Prostate gland (tissue), 2 donors: ENCODE data around the gene PAQR5. TPM values are rescaled to one million over a fixed set of nuclear protein-coding genes. Genes with fewer than 3 reads are reported as not detected.
"Not testable (repeated sequence)": the region's sequence is repeated elsewhere in the genome, so short reads cannot be mapped to it uniquely, and the experiment has no call there.

ENCODE experiments used
- DNase-seq: peaks from one replicate; pipeline ENCODE4 v3.0.0-alpha.2; 2019; ENCODE audit warnings: low spot score
- H3K27ac ChIP-seq, 2 donors: fragments of 200-600 bp; sonication (generic); 2 replicates each; pipeline ENCODE4 v1.5.1; 2017 to 2019
- H3K27me3 ChIP-seq: fragments of 200-600 bp; sonication (generic); replicated peaks from 2 replicates; pipeline ENCODE4 v1.5.1; 2019; ENCODE audit not compliant: insufficient read depth
- H3K36me3 ChIP-seq, 2 donors: fragments of 200-600 bp; sonication (generic); 1 replicate in 1 of 2; 2 replicates in 1 of 2; pipeline versions ENCODE4 v1.5.1 to v1.8.1; 2017 to 2019
- H3K4me1 ChIP-seq: fragments of 200-600 bp; sonication (generic); replicated peaks from 2 replicates; pipeline ENCODE4 v1.5.1; 2019
- H3K4me3 ChIP-seq, 2 donors: fragments of 200-600 bp; sonication (generic); 2 replicates each; pipeline ENCODE4 v1.5.1; 2017 to 2019
- H3K9me3 ChIP-seq: fragments of 200-600 bp; sonication (generic); 2 replicates; pipeline ENCODE4 v1.5.1; 2017
- CTCF ChIP-seq, 4 experiments: fragments of 200-600 bp in 2 of 4; fragments of 450-650 bp in 2 of 4; sonication (generic) in 2 of 4; IDR thresholded peaks; 1 replicate in 3 of 4; 2 replicates in 1 of 4; pipeline ENCODE4 v1.5.1; 2016 to 2019; ENCODE audit warnings: antibody characterized with exemption in 4 of 4, mild to moderate bottlenecking in 2 of 4, moderate library complexity in 2 of 4
- POLR2A ChIP-seq: fragments of 450-650 bp; IDR thresholded peaks from one replicate; pipeline ENCODE4 v1.6.1; 2016; ENCODE audit warnings: antibody characterized with exemption, mild to moderate bottlenecking
- POLR2AphosphoS5 ChIP-seq: sonication (generic); formaldehyde crosslinking; IDR thresholded peaks from one replicate; pipeline ENCODE4 v1.6.1; 2017; ENCODE audit warnings: antibody characterized with exemption
- WGBS: methylation state at CpG from one replicate; pipeline ENCODE4 v1.1.5; 2018; 5-methylcytosine and 5-hydroxymethylcytosine counted together
- intact Hi-C: fragments of 100-400 bp; cut with DNase I; formaldehyde crosslinking; loops from one replicate; pipeline ENCODE4 v1.14.2; 2022
- total RNA-seq, 2 donors: library from RNA; depleted of rRNA; stranded (reverse); fragments of >200 nt; gene quantifications; one replicate each; pipeline ENCODE4 v1.1.0, GENCODE V29; 2016

PAQR5 gene
- total RNA-seq, 2 donors from 2014 or later, result 0.17 to 1.2 TPM

GRCh38 chr15:69299943-69300588 is 1.4 kb downstream of the PAQR5 start:
- Histone ChIP-seq H3K4me3 (no peak overlapping the region), H3K9me3 (no peaks in the 10 kb centered on the region), H3K27ac (no peak overlapping the region), H3K4me1 (peaks cover 4% of the 10 kb centered on the region), H3K27me3 (peaks cover 3% of the 10 kb centered on the region), H3K36me3 (no peaks in the 10 kb centered on the region)
- WGBS, result 68% methylated on average over 9 of the region's 9 CpGs
- intact Hi-C loops, result no loop called here
- no peak for DNase-seq
- TF ChIP-seq POLR2AphosphoS5, result no peak
- TF ChIP-seq POLR2A, result no peak
- TF ChIP-seq CTCF (IDR thresholded peaks at IDR 0.05), result no peak

- H3K27ac ChIP-seq, H3K27me3 ChIP-seq, H3K9me3 ChIP-seq, DNase-seq, H3K4me3 ChIP-seq, H3K36me3 ChIP-seq, H3K4me1 ChIP-seq, intact Hi-C loops: not testable (repeated sequence)
- WGBS, result 91% methylated on average over 8 of the region's 8 CpGs
These were observed 2.4 kb downstream of the PAQR5 start for GRCh38 chr15:69301101-69301500.

- 97% methylated on average over 6 of the region's 6 CpGs for WGBS
These were observed 3.4 kb downstream of the PAQR5 start for GRCh38 chr15:69302087-69302486.

GRCh38 chr15:69302929-69303328 is 4.2 kb downstream of the PAQR5 start:
- peaks cover 3% of the 10 kb centered on the region for H3K27me3 ChIP-seq
- H3K4me3 ChIP-seq, result no peak overlapping the region
- peaks cover 4% of the 10 kb centered on the region for H3K4me1 ChIP-seq
- DNase-seq, result no peak
- H3K36me3 ChIP-seq, result no peaks in the 10 kb centered on the region
- H3K27ac ChIP-seq, result no peak overlapping the region
- TF ChIP-seq CTCF (IDR thresholded peaks at IDR 0.05), result no peak
- TF ChIP-seq POLR2AphosphoS5, result no peak
- no peak for TF ChIP-seq POLR2A
- no peaks in the 10 kb centered on the region for H3K9me3 ChIP-seq
- intact Hi-C loops, result no loop called here
- WGBS, result 65% methylated on average over 3 of the region's 3 CpGs

More at GRCh38 chr15:69302087-69302486, 3.4 kb downstream of the PAQR5 start:
- H3K9me3 ChIP-seq, H3K36me3 ChIP-seq, H3K27me3 ChIP-seq, H3K4me1 ChIP-seq, H3K27ac ChIP-seq, intact Hi-C loops, H3K4me3 ChIP-seq, DNase-seq: not testable (repeated sequence)

GRCh38 chr15:69303337-69304181 is 4.8 kb downstream of the PAQR5 start:
- H3K27ac ChIP-seq, result no peak overlapping the region
- WGBS, result 79% methylated on average over 6 of the region's 6 CpGs
- no peaks in the 10 kb centered on the region for H3K9me3 ChIP-seq
- no peak overlapping the region for H3K4me3 ChIP-seq
- intact Hi-C loops, result no loop called here
- no peaks in the 10 kb centered on the region for H3K36me3 ChIP-seq
- TF ChIP-seq POLR2AphosphoS5 (no peak), CTCF (IDR thresholded peaks at IDR 0.05) (no peak), POLR2A (no peak)
- H3K4me1 ChIP-seq, result peaks cover 3% of the 10 kb centered on the region
- no peak for DNase-seq
- peaks cover 3% of the 10 kb centered on the region for H3K27me3 ChIP-seq

GRCh38 chr15:69304182-69304545 is 5.5 kb downstream of the PAQR5 start:
- Histone ChIP-seq H3K27ac (no peak overlapping the region), H3K4me3 (no peak overlapping the region), H3K36me3 (no peaks in the 10 kb centered on the region), H3K27me3 (peaks cover 3% of the 10 kb centered on the region), H3K4me1 (no peaks in the 10 kb centered on the region), H3K9me3 (no peaks in the 10 kb centered on the region)
- intact Hi-C loops, result no loop called here
- no peak for DNase-seq
- 47% methylated on average over 5 of the region's 5 CpGs for WGBS
- TF ChIP-seq CTCF (IDR thresholded peaks at IDR 0.05) (no peak), POLR2AphosphoS5 (no peak), POLR2A (no peak)
